ENCODE measurements around the gene SPATA24.

Gene SPATA24

GRCh38 chr5:139426203-139426885, 22.5 kb upstream of the SPATA24 start:
- no peak for TF ChIP-seq CTCF (IDR thresholded peaks at IDR 0.05; ENCODE audit: low read length, missing control alignments)
- peak; percentile 28 for DNase-seq (ENCODE audit: low read depth)

GRCh38 chr5:139425497-139425896, 21.6 kb upstream of the SPATA24 start:
- TF ChIP-seq CTCF (IDR thresholded peaks at IDR 0.05; ENCODE audit: low read length, missing control alignments): no peak
- no peak overlapping the region for H3K4me3 ChIP-seq (replicated peaks; ENCODE audit: low read depth, low read length)
- DNase-seq (ENCODE audit: low read depth): no peak

More at GRCh38 chr5:139426203-139426885, 22.5 kb upstream of the SPATA24 start:
- no peak overlapping the region for H3K4me3 ChIP-seq (replicated peaks; ENCODE audit: low read depth, low read length)

- no peak overlapping the region for H3K4me3 ChIP-seq (replicated peaks; ENCODE audit: low read depth, low read length)
- peak; percentile 94 for TF ChIP-seq CTCF (IDR thresholded peaks at IDR 0.05; ENCODE audit: low read length, missing control alignments)
Observed at GRCh38 chr5:139422307-139422893, 18.5 kb upstream of the SPATA24 start.

GRCh38 chr5:139419226-139420192, 15.6 kb upstream of the SPATA24 start:
- no peak overlapping the region for H3K4me3 ChIP-seq (replicated peaks; ENCODE audit: low read depth, low read length)
- no peak for DNase-seq (ENCODE audit: low read depth)
- no peak for TF ChIP-seq CTCF (IDR thresholded peaks at IDR 0.05; ENCODE audit: low read length, missing control alignments)

More at GRCh38 chr5:139422307-139422893, 18.5 kb upstream of the SPATA24 start:
- peak; percentile 86 for DNase-seq (ENCODE audit: low read depth)

GRCh38 chr5:139418793-139419192, 14.9 kb upstream of the SPATA24 start:
- no peak for TF ChIP-seq CTCF (IDR thresholded peaks at IDR 0.05; ENCODE audit: low read length, missing control alignments)
- H3K4me3 ChIP-seq (replicated peaks; ENCODE audit: low read depth, low read length): no peak overlapping the region
- no peak for DNase-seq (ENCODE audit: low read depth)

- H3K4me3 ChIP-seq (replicated peaks; ENCODE audit: low read depth, low read length): no peak overlapping the region
- no peak for TF ChIP-seq CTCF (IDR thresholded peaks at IDR 0.05; ENCODE audit: low read length, missing control alignments)
Observed at GRCh38 chr5:139417214-139417613, 13.3 kb upstream of the SPATA24 start.

More at GRCh38 chr5:139417214-139417613, 13.3 kb upstream of the SPATA24 start:
- DNase-seq (ENCODE audit: low read depth): no peak
